ENCODE data around the gene PCSK7.

PCSK7 gene

GRCh38 chr11:117222991-117223740 lies 8.7 kb downstream of the PCSK7 start:
- Histone ChIP-seq H3K4me3 (ENCODE audit: insufficient read depth, low read length, poor library complexity, severe bottlenecking) (no peak overlapping the region), H3K79me2 (ENCODE audit: insufficient read depth, low read length) (no peaks in the 10 kb centered on the region), H3F3A (ENCODE audit: insufficient read depth) (no peaks in the 10 kb centered on the region), H4K20me1 (ENCODE audit: low read depth, low read length) (no peaks in the 10 kb centered on the region), H3K9me3 (ENCODE audit: insufficient read depth, low read length) (no peaks in the 10 kb centered on the region), H3K27ac (ENCODE audit: low read depth, low read length) (no peak overlapping the region), H3K9ac (ENCODE audit: low read length) (no peak overlapping the region), H3K27me3 (ENCODE audit: low read length) (no peaks in the 10 kb centered on the region), H2AFZ (ENCODE audit: low read depth, low read length, severe bottlenecking) (no peak overlapping the region), H3K9me2 (replicated peaks; ENCODE audit: insufficient read depth, low read length) (no peaks in the 10 kb centered on the region), H3K4me2 (ENCODE audit: low read depth, low read length, poor library complexity, severe bottlenecking) (no peak overlapping the region), H3K36me3 (ENCODE audit: low read length) (no peaks in the 10 kb centered on the region)
- TF ChIP-seq, protein P1, sequence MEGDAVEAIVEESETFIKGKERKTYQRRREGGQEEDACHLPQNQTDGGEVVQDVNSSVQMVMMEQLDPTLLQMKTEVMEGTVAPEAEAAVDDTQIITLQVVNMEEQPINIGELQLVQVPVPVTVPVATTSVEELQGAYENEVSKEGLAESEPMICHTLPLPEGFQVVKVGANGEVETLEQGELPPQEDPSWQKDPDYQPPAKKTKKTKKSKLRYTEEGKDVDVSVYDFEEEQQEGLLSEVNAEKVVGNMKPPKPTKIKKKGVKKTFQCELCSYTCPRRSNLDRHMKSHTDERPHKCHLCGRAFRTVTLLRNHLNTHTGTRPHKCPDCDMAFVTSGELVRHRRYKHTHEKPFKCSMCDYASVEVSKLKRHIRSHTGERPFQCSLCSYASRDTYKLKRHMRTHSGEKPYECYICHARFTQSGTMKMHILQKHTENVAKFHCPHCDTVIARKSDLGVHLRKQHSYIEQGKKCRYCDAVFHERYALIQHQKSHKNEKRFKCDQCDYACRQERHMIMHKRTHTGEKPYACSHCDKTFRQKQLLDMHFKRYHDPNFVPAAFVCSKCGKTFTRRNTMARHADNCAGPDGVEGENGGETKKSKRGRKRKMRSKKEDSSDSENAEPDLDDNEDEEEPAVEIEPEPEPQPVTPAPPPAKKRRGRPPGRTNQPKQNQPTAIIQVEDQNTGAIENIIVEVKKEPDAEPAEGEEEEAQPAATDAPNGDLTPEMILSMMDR (IDR thresholded peaks at IDR 0.05; ENCODE audit: insufficient read depth, low read length, poor library complexity, severe bottlenecking): no peak
- no peak for TF ChIP-seq EZH2phosphoT487 (conservative IDR thresholded peaks at IDR 0.05; ENCODE audit: low read length)

DNA sequence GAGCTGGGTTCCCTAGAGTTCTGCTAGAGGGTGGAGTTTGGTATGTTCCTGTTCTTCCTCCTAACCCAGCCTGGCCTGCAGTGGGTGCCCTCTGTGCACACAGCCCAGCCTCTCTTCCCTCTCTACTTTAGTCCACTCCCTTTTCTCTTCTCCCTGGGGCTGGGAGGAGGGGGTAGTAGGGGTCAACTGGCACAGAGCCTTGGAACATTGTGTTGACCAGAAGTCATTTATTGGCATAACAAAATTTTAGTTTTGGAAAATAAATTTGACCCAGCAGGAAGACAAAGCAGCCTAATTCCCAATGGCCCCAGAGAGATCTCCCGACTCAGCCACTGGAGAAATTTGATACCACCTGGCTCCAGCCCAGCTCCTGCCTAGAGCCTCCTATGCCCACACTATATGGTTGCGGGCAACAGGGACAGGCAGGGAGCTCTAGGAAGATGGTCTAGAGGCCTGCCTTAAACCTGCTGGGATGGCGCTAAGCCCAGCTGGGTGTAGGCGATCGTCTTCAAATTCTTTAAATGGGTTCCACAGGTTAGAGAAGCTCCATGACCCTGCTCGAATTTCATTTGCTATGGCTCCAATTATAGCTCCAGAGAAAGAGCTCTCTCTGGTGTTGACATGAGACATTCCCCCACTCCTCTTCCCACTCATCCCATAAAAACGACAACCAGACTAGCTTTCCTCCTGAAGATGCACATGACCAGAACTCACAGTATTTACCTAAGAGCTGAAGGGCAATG lies 9.9 kb downstream of the PCSK7 start:
- Histone ChIP-seq H3K9me2 (replicated peaks; ENCODE audit: insufficient read depth, low read length) (no peaks in the 10 kb centered on the region), H3K9ac (ENCODE audit: low read length) (no peak overlapping the region), H3K79me2 (ENCODE audit: insufficient read depth, low read length) (no peaks in the 10 kb centered on the region), H3K36me3 (ENCODE audit: low read length) (no peaks in the 10 kb centered on the region), H4K20me1 (ENCODE audit: low read depth, low read length) (no peaks in the 10 kb centered on the region), H3K9me3 (ENCODE audit: insufficient read depth, low read length) (no peaks in the 10 kb centered on the region), H3K27me3 (ENCODE audit: low read length) (no peaks in the 10 kb centered on the region), H2AFZ (ENCODE audit: low read depth, low read length, severe bottlenecking) (no peak overlapping the region), H3K27ac (ENCODE audit: low read depth, low read length) (no peak overlapping the region), H3K4me3 (ENCODE audit: insufficient read depth, low read length, poor library complexity, severe bottlenecking) (no peak overlapping the region), H3K4me2 (ENCODE audit: low read depth, low read length, poor library complexity, severe bottlenecking) (no peak overlapping the region), H3F3A (ENCODE audit: insufficient read depth) (no peaks in the 10 kb centered on the region)
- TF ChIP-seq, protein P1 (IDR thresholded peaks at IDR 0.05; ENCODE audit: insufficient read depth, low read length, poor library complexity, severe bottlenecking): no peak
- TF ChIP-seq EZH2phosphoT487 (conservative IDR thresholded peaks at IDR 0.05; ENCODE audit: low read length): no peak

GRCh38 chr11:117220999-117221774 lies 10.7 kb downstream of the PCSK7 start:
- H3K9me2 ChIP-seq (replicated peaks; ENCODE audit: insufficient read depth, low read length): no peaks in the 10 kb centered on the region
- no peak overlapping the region for H2AFZ ChIP-seq (ENCODE audit: low read depth, low read length, severe bottlenecking)
- no peak overlapping the region for H3K27ac ChIP-seq (ENCODE audit: low read depth, low read length)
- no peaks in the 10 kb centered on the region for H3K79me2 ChIP-seq (ENCODE audit: insufficient read depth, low read length)
- H3K4me2 ChIP-seq (ENCODE audit: low read depth, low read length, poor library complexity, severe bottlenecking): no peak overlapping the region
- H3F3A ChIP-seq (ENCODE audit: insufficient read depth): no peaks in the 10 kb centered on the region
- H3K36me3 ChIP-seq (ENCODE audit: low read length): no peaks in the 10 kb centered on the region
- H3K9me3 ChIP-seq (ENCODE audit: insufficient read depth, low read length): no peaks in the 10 kb centered on the region
- TF ChIP-seq, protein P1 (IDR thresholded peaks at IDR 0.05; ENCODE audit: insufficient read depth, low read length, poor library complexity, severe bottlenecking): no peak
- TF ChIP-seq EZH2phosphoT487 (conservative IDR thresholded peaks at IDR 0.05; ENCODE audit: low read length): no peak
- H3K9ac ChIP-seq (ENCODE audit: low read length): no peak overlapping the region
- no peaks in the 10 kb centered on the region for H4K20me1 ChIP-seq (ENCODE audit: low read depth, low read length)
- no peaks in the 10 kb centered on the region for H3K27me3 ChIP-seq (ENCODE audit: low read length)
- no peak overlapping the region for H3K4me3 ChIP-seq (ENCODE audit: insufficient read depth, low read length, poor library complexity, severe bottlenecking)
